Measurements from ENCODE around the gene MCU.
"Not testable (repeated sequence)": the region's sequence is repeated elsewhere in the genome, so short reads cannot be mapped to it uniquely, and the experiment has no call there.

MCU gene

DNA sequence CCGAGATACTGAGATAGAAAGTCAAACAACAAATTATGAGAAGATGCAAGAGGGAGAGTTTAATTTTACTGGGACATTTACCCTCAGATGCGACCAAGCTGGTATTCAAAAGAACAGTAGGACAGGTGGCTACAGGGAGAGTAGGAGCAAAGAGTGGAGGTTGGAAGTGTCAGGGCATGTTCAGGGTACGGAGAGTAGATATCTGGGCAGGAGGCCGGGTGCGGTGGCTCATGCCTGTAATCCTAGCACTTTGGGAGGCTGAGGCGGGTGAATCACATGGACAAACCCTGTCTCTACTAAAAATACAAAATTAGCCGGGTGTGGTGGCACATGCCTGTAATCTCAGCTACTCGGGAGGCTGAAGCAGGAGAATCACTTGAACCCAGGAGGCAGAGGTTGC lies 5.5 kb upstream of the MCU start:
- H3K4me1 ChIP-seq (ENCODE audit: control extremely low read depth in 1 of 4, control insufficient read depth in 4 of 4, insufficient read depth in 4 of 4, low read length in 3 of 4); POLR2A ChIA-PET; CTCF ChIA-PET; H3K4me3 ChIP-seq (ENCODE audit: control insufficient read depth in 1 of 7, extremely low read depth in 1 of 7, insufficient read depth in 4 of 7, low read depth in 2 of 7, low read length in 6 of 7); DNase-seq; H3K36me3 ChIP-seq (ENCODE audit: control insufficient read depth in 4 of 4, insufficient read depth in 4 of 4, low read length in 3 of 4); H3K9me3 ChIP-seq (ENCODE audit: control extremely low read depth in 1 of 5, control insufficient read depth in 4 of 5, insufficient read depth in 2 of 5, low read depth in 1 of 5, low read length in 4 of 5); H3K27me3 ChIP-seq (replicated peaks in 2 of 5; ENCODE audit: control insufficient read depth in 4 of 5, insufficient read depth in 5 of 5, low read length in 4 of 5); H3K27ac ChIP-seq (ENCODE audit: insufficient read depth in 1 of 2, low read depth in 1 of 2, low read length in 2 of 2, poor library complexity in 1 of 2, severe bottlenecking in 2 of 2): not testable (repeated sequence)
- WGBS (ENCODE audit: insufficient coverage), result 100% methylated on average over 5 of the region's 8 CpGs

GRCh38 chr10:72687035-72687434 lies 4.9 kb upstream of the MCU start:
- no peaks in the 10 kb centered on the region for H3K27me3 ChIP-seq (replicated peaks in 2 of 5; ENCODE audit: control insufficient read depth in 4 of 5, insufficient read depth in 5 of 5, low read length in 4 of 5)
- peaks cover 2 to 8% (median 3%) of the 10 kb centered on the region in 4 experiments for H3K4me1 ChIP-seq (ENCODE audit: control extremely low read depth in 1 of 4, control insufficient read depth in 4 of 4, insufficient read depth in 4 of 4, low read length in 3 of 4)
- 92% methylated on average over 3 of the region's 6 CpGs for WGBS (ENCODE audit: insufficient coverage)
- ChIA-PET POLR2A (interaction anchor here (0.7 kb wide), 2 partner anchors 65 to 560 kb away, joined by 3 read pairs; partner anchors contain the start of gene DNAJC9), CTCF (interaction anchor here (0.8 kb wide), 1 partner anchor 11 kb away, joined by 3 read pairs; no protein-coding TSS in a partner anchor)
- no peaks in the 10 kb centered on the region for H3K36me3 ChIP-seq (ENCODE audit: control insufficient read depth in 4 of 4, insufficient read depth in 4 of 4, low read length in 3 of 4)
- no peaks in the 10 kb centered on the region for H3K9me3 ChIP-seq (ENCODE audit: control extremely low read depth in 1 of 5, control insufficient read depth in 4 of 5, insufficient read depth in 2 of 5, low read depth in 1 of 5, low read length in 4 of 5)
- no peak for DNase-seq
- H3K4me3 ChIP-seq (ENCODE audit: control insufficient read depth in 1 of 7, extremely low read depth in 1 of 7, insufficient read depth in 4 of 7, low read depth in 2 of 7, low read length in 6 of 7), result no peak overlapping the region
- no peak overlapping the region for H3K27ac ChIP-seq (ENCODE audit: insufficient read depth in 1 of 2, low read depth in 1 of 2, low read length in 2 of 2, poor library complexity in 1 of 2, severe bottlenecking in 2 of 2)

- WGBS (ENCODE audit: insufficient coverage), result 80% methylated on average over 1 of the region's 2 CpGs
- no peaks in the 10 kb centered on the region for H3K27me3 ChIP-seq (replicated peaks in 2 of 5; ENCODE audit: control insufficient read depth in 4 of 5, insufficient read depth in 5 of 5, low read length in 4 of 5)
- H3K27ac ChIP-seq (ENCODE audit: insufficient read depth in 1 of 2, low read depth in 1 of 2, low read length in 2 of 2, poor library complexity in 1 of 2, severe bottlenecking in 2 of 2), result no peak overlapping the region
- DNase-seq, result no peak
- no peaks in the 10 kb centered on the region for H3K9me3 ChIP-seq (ENCODE audit: control extremely low read depth in 1 of 5, control insufficient read depth in 4 of 5, insufficient read depth in 2 of 5, low read depth in 1 of 5, low read length in 4 of 5)
- ChIA-PET POLR2A (interaction anchor here (0.6 kb wide), 1 partner anchor 78 kb away, joined by 5 read pairs; no protein-coding TSS in a partner anchor), CTCF (interaction anchor here (2.0 kb wide), 1 partner anchor 145 kb away, joined by 5 read pairs; no protein-coding TSS in a partner anchor)
- H3K4me1 ChIP-seq (ENCODE audit: control extremely low read depth in 1 of 4, control insufficient read depth in 4 of 4, insufficient read depth in 4 of 4, low read length in 3 of 4), result peaks cover 8 to 15% (median 10%) of the 10 kb centered on the region in 4 experiments
- H3K36me3 ChIP-seq (ENCODE audit: control insufficient read depth in 4 of 4, insufficient read depth in 4 of 4, low read length in 3 of 4), result no peaks in the 10 kb centered on the region
- H3K4me3 ChIP-seq (ENCODE audit: control insufficient read depth in 1 of 7, extremely low read depth in 1 of 7, insufficient read depth in 4 of 7, low read depth in 2 of 7, low read length in 6 of 7), result no peak overlapping the region
These were observed 3.7 kb upstream of the MCU start for GRCh38 chr10:72688208-72688651.

DNA sequence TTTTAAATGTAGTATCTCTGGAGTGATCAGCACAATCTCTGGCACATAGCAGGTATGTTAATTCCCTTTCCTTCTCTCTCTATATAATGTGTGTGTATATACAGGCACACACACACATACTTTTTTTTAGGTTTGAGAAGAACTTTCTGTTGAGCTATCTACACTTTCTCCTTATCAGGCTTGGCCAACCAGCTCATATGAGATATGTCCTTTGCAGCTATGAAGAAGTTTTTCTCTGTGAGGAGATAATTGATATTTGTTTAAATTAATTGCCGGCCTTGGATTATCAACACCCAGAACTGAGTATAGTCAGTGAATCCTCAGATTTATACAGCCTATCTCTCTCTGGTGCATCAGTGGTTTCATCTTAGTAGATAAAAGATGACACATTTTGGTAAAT lies 2.3 kb upstream of the MCU start:
- POLR2A ChIA-PET, result no interaction called here
- no peak overlapping the region for H3K4me3 ChIP-seq (ENCODE audit: control insufficient read depth in 1 of 7, extremely low read depth in 1 of 7, insufficient read depth in 4 of 7, low read depth in 2 of 7, low read length in 6 of 7)
- H3K4me1 ChIP-seq (ENCODE audit: control extremely low read depth in 1 of 4, control insufficient read depth in 4 of 4, insufficient read depth in 4 of 4, low read length in 3 of 4), result peaks cover 13 to 25% (median 20%) of the 10 kb centered on the region in 4 experiments
- no peaks in the 10 kb centered on the region for H3K36me3 ChIP-seq (ENCODE audit: control insufficient read depth in 4 of 4, insufficient read depth in 4 of 4, low read length in 3 of 4)
- WGBS (ENCODE audit: insufficient coverage), result no CpG with 5 or more reads among the region's 1 CpG
- DNase-seq, result no peak
- H3K9me3 ChIP-seq (ENCODE audit: control extremely low read depth in 1 of 5, control insufficient read depth in 4 of 5, insufficient read depth in 2 of 5, low read depth in 1 of 5, low read length in 4 of 5), result no peaks in the 10 kb centered on the region
- no peaks in the 10 kb centered on the region for H3K27me3 ChIP-seq (replicated peaks in 2 of 5; ENCODE audit: control insufficient read depth in 4 of 5, insufficient read depth in 5 of 5, low read length in 4 of 5)
- CTCF ChIA-PET, result interaction anchor here (2.0 kb wide), 1 partner anchor 144 kb away, joined by 5 read pairs; no protein-coding TSS in a partner anchor
- H3K27ac ChIP-seq (ENCODE audit: insufficient read depth in 1 of 2, low read depth in 1 of 2, low read length in 2 of 2, poor library complexity in 1 of 2, severe bottlenecking in 2 of 2), result no peak overlapping the region

DNA sequence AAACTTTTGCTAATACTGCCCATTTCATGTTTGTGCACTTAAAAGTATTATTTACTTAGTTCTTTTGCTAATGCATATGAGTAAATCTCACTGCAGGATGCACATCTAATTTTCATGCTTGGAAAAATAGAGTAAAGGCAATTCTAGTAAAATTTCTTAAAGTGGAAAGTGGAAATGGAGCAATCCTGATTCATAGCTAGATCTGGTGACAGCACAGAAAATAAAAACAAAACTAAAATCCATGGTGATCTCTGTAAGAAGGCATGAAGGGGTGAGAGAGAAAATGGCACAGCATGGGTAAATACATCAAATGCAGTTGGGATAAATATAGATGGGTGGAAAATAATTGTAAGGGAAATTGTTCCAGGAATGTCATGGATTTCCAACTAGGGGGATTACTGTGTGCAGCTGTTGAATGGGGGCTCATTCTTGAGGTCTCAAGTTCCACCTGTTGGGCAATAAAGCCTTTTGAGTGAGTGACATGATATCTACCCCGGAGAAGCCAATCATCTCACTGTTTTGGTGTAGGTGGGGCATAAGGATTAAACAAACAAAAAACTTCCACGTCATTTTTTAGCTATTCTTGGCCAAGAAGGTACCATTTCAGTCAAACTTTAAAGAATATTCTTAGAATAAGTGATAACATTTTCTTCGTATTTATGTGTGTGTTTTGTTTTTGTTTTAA lies 1.7 kb upstream of the MCU start:
- no peak for DNase-seq
- Histone ChIP-seq H3K9me3 (ENCODE audit: control extremely low read depth in 1 of 5, control insufficient read depth in 4 of 5, insufficient read depth in 2 of 5, low read depth in 1 of 5, low read length in 4 of 5) (no peaks in the 10 kb centered on the region), H3K4me1 (ENCODE audit: control extremely low read depth in 1 of 4, control insufficient read depth in 4 of 4, insufficient read depth in 4 of 4, low read length in 3 of 4) (peaks cover 16 to 30% (median 24%) of the 10 kb centered on the region in 4 experiments), H3K4me3 (ENCODE audit: control insufficient read depth in 1 of 7, extremely low read depth in 1 of 7, insufficient read depth in 4 of 7, low read depth in 2 of 7, low read length in 6 of 7) (no peak overlapping the region), H3K27me3 (replicated peaks in 2 of 5; ENCODE audit: control insufficient read depth in 4 of 5, insufficient read depth in 5 of 5, low read length in 4 of 5) (no peaks in the 10 kb centered on the region), H3K36me3 (ENCODE audit: control insufficient read depth in 4 of 4, insufficient read depth in 4 of 4, low read length in 3 of 4) (no peaks in the 10 kb centered on the region), H3K27ac (ENCODE audit: insufficient read depth in 1 of 2, low read depth in 1 of 2, low read length in 2 of 2, poor library complexity in 1 of 2, severe bottlenecking in 2 of 2) (no peak overlapping the region)
- no CpG with 5 or more reads among the region's 3 CpGs for WGBS (ENCODE audit: insufficient coverage)
- ChIA-PET CTCF (interaction anchor here (0.7 kb wide), 1 partner anchor 12 kb away, joined by 3 read pairs; no protein-coding TSS in a partner anchor), POLR2A (no interaction called here)

- Histone ChIP-seq H3K27me3 (replicated peaks in 2 of 5; ENCODE audit: control insufficient read depth in 4 of 5, insufficient read depth in 5 of 5, low read length in 4 of 5) (no peaks in the 10 kb centered on the region), H3K27ac (ENCODE audit: insufficient read depth in 1 of 2, low read depth in 1 of 2, low read length in 2 of 2, poor library complexity in 1 of 2, severe bottlenecking in 2 of 2) (no peak overlapping the region), H3K36me3 (ENCODE audit: control insufficient read depth in 4 of 4, insufficient read depth in 4 of 4, low read length in 3 of 4) (no peaks in the 10 kb centered on the region), H3K9me3 (ENCODE audit: control extremely low read depth in 1 of 5, control insufficient read depth in 4 of 5, insufficient read depth in 2 of 5, low read depth in 1 of 5, low read length in 4 of 5) (no peaks in the 10 kb centered on the region), H3K4me3 (ENCODE audit: control insufficient read depth in 1 of 7, extremely low read depth in 1 of 7, insufficient read depth in 4 of 7, low read depth in 2 of 7, low read length in 6 of 7) (peak overlapping the region in 6 of 7 experiments; percentile 79 to 95 (median 84)), H3K4me1 (ENCODE audit: control extremely low read depth in 1 of 4, control insufficient read depth in 4 of 4, insufficient read depth in 4 of 4, low read length in 3 of 4) (peaks cover 19 to 33% (median 25%) of the 10 kb centered on the region in 4 experiments)
- 0% methylated on average over 1 of the region's 9 CpGs for WGBS (ENCODE audit: insufficient coverage)
- DNase-seq, result no peak
- ChIA-PET POLR2A (interaction anchor here (0.5 to 0.6 kb wide), 2 partner anchors 12 to 22 kb away, joined by 3 to 7 read pairs; no protein-coding TSS in a partner anchor), CTCF (interaction anchor here (0.9 to 4.8 kb wide), 4 partner anchors 11 to 143 kb away, joined by 3 to 43 read pairs (median 3); no protein-coding TSS in a partner anchor)
These were observed 477 bp upstream of the MCU start for GRCh38 chr10:72691470-72691862.

DNA sequence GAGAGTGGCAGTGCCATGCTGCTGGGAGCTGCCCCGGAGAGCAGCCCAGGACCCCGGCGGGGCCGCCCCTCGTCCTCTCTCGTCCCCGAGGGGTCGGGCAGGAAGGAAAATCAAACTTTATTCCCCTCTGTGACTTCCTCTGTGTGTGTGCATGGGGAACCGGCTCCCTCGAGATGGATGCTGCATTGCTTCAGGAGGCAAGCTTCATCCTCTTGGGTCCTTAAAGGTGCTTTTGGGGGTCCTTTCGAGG lies 726 bp downstream of the MCU start:
- ChIA-PET POLR2A (interaction anchor here (0.7 to 1.3 kb wide), 2 partner anchors 235 to 328 kb away, joined by 3 to 5 read pairs; no protein-coding TSS in a partner anchor), CTCF (interaction anchor here (2.5 to 4.8 kb wide), 2 partner anchors 17 to 142 kb away, joined by 5 to 43 read pairs; no protein-coding TSS in a partner anchor)
- Histone ChIP-seq H3K27ac (ENCODE audit: insufficient read depth in 1 of 2, low read depth in 1 of 2, low read length in 2 of 2, poor library complexity in 1 of 2, severe bottlenecking in 2 of 2) (peak overlapping the region in 1 of 2 experiments; percentile 55), H3K9me3 (ENCODE audit: control extremely low read depth in 1 of 5, control insufficient read depth in 4 of 5, insufficient read depth in 2 of 5, low read depth in 1 of 5, low read length in 4 of 5) (no peaks in the 10 kb centered on the region), H3K36me3 (ENCODE audit: control insufficient read depth in 4 of 4, insufficient read depth in 4 of 4, low read length in 3 of 4) (no peaks in the 10 kb centered on the region), H3K4me1 (ENCODE audit: control extremely low read depth in 1 of 4, control insufficient read depth in 4 of 4, insufficient read depth in 4 of 4, low read length in 3 of 4) (peaks cover 19 to 33% (median 25%) of the 10 kb centered on the region in 4 experiments), H3K27me3 (replicated peaks in 2 of 5; ENCODE audit: control insufficient read depth in 4 of 5, insufficient read depth in 5 of 5, low read length in 4 of 5) (no peaks in the 10 kb centered on the region), H3K4me3 (ENCODE audit: control insufficient read depth in 1 of 7, extremely low read depth in 1 of 7, insufficient read depth in 4 of 7, low read depth in 2 of 7, low read length in 6 of 7) (peak overlapping the region; percentile 79 to 98 (median 85))
- WGBS (ENCODE audit: insufficient coverage), result 0% methylated on average over 11 of the region's 11 CpGs
- DNase-seq, result no peak

All from common myeloid progenitor, CD34-positive (primary cell).